H1 (cell line): Measurements from ENCODE around the gene TLE2. TPM values are rescaled to one million over a fixed set of nuclear protein-coding genes. Genes with fewer than 3 reads are reported as not detected.

Experiments used
- BACH1 ChIP-seq: IDR thresholded peaks from 2 replicates; pipeline ENCODE4 v1.6.1; 2012; ENCODE audit warnings: low read length, improper control_type of control experiment
- EGR1 ChIP-seq: IDR thresholded peaks from 2 replicates; pipeline ENCODE4 v1.6.1; 2011; ENCODE audit warnings: low read depth, low read length, borderline replicate concordance
- RAD21 ChIP-seq, 2 experiments: IDR thresholded peaks in 1 of 2; conservative IDR thresholded peaks in 1 of 2; 2 replicates each; pipeline ENCODE4 v1.6.1; 2011; ENCODE audit warnings: low read depth in 2 of 2, low read length in 2 of 2, improper control_type of control experiment in 1 of 2, inconsistent platforms in 1 of 2, mild to moderate bottlenecking in 1 of 2, moderate library complexity in 1 of 2
- RXRA ChIP-seq: IDR thresholded peaks from 2 replicates; pipeline ENCODE4 v1.6.1; 2011; ENCODE audit warnings: low read depth, mild to moderate bottlenecking, low read length, moderate library complexity; ENCODE audit not compliant: insufficient read depth
- SP4 ChIP-seq: IDR thresholded peaks from 2 replicates; pipeline ENCODE4 v1.6.1; 2012; ENCODE audit warnings: low read length, inconsistent platforms
- USF2 ChIP-seq: IDR thresholded peaks from 2 replicates; pipeline ENCODE4 v1.6.1; 2011; ENCODE audit warnings: low read length, improper control_type of control experiment
- polyA plus RNA-seq, 7 experiments: library from polyadenylated mRNA; depleted of rRNA in 3 of 7; stranded (reverse) in 5 of 7; unstranded in 2 of 7; fragments of >200 nt in 5 of 7; fragments of 200-250 nt in 2 of 7; gene quantifications; 1 replicate in 5 of 7; 2 replicates in 1 of 7; 4 replicates in 1 of 7; pipeline versions ENCODE4 v1.2.1 to v1.2.3, GENCODE V29; 2011 to 2013; ENCODE audit warnings: missing spikeins in 2 of 7, mixed read lengths in 2 of 7
- total RNA-seq: library from RNA; stranded (reverse); fragmentation: NEBNext Ultra II Directional; extraction: Animal tissue kit (Norgen Biotek cat#: 25700); gene quantifications from 2 replicates; pipeline ENCODE4 v1.2.1, GENCODE V29; 2021

Gene TLE2
- total and polyA plus RNA-seq, 2 of the 8 experiments (the other 6 are each of a cell fraction or from before 2014, with no cell fraction given): 8.0 to 11.5 TPM

- TF ChIP-seq RAD21 (IDR thresholded peaks at IDR 0.05 in 1 of 2, conservative IDR thresholded peaks at IDR 0.05 in 1 of 2; ENCODE audit: low read depth in 2 of 2, low read length in 2 of 2): no peak
- no peak for TF ChIP-seq EGR1
- TF ChIP-seq RXRA: no peak
- no peak for TF ChIP-seq BACH1
- no peak for TF ChIP-seq USF2
- TF ChIP-seq SP4: no peak
Observed at GRCh38 chr19:3058821-3059314, 29.8 kb upstream of the TLE2 start (continued).
